ENCODE measurements around the gene ATP5F1C.

DNA sequence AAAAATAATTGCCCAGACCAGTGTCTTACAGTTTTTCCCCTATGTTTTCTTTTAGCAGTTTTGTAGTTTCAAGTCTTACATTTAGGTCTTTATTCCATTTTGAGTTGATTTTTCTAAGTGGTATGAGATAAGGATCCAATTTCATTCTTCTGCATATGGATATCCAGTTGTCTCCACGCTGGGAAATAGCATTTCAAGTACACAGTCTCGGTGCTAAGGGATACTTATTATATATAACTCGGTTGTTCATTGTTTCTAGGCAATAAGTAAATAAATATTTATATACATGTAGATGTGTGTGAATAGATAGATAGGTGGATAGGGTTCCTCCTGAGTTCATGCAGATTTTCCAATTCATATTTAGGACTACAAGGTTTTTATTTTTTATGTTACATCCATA lies 46.3 kb downstream of the ATP5F1C start:
- TF ChIP-seq YY1 (IDR thresholded peaks at IDR 0.05; ENCODE audit: low read depth), result no peak
- TF ChIP-seq TCF12 (IDR thresholded peaks at IDR 0.05; ENCODE audit: low read depth), result no peak
- TF ChIP-seq EP300 (IDR thresholded peaks at IDR 0.05; ENCODE audit: borderline replicate concordance), result no peak
- TF ChIP-seq RAD21 (IDR thresholded peaks at IDR 0.05; ENCODE audit: low read depth), result no peak
- TF ChIP-seq CEBPB (IDR thresholded peaks at IDR 0.05), result no peak
- TF ChIP-seq, protein P1, sequence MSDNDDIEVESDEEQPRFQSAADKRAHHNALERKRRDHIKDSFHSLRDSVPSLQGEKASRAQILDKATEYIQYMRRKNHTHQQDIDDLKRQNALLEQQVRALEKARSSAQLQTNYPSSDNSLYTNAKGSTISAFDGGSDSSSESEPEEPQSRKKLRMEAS (IDR thresholded peaks at IDR 0.05), result no peak
- no peak for TF ChIP-seq FOXM1 (IDR thresholded peaks at IDR 0.05; ENCODE audit: borderline replicate concordance, low read depth)
- TF ChIP-seq NFIC (IDR thresholded peaks at IDR 0.05), result no peak
- TF ChIP-seq REST (IDR thresholded peaks at IDR 0.05; ENCODE audit: low read depth), result no peak
- TF ChIP-seq EGR1 (IDR thresholded peaks at IDR 0.05), result no peak
